Trophoblast cell (in vitro differentiated cells and primary cell): ENCODE measurements around the gene APCDD1L.

Experiments
- DNase-seq, 2 donors: peaks; one replicate each; pipeline ENCODE4 v3.0.0-alpha.2; 2016
- H2AFZ ChIP-seq: 2 replicates; pipeline ENCODE4 v1.6.1; 2013; ENCODE audit warnings: low read length, moderate library complexity, mild to moderate bottlenecking; ENCODE audit not compliant: insufficient read depth, poor library complexity
- H2AK5ac ChIP-seq: 2 replicates; pipeline ENCODE4 v1.6.1; 2013; ENCODE audit warnings: mild to moderate bottlenecking, low read length
- H2BK120ac ChIP-seq: 2 replicates; pipeline ENCODE4 v1.6.1; 2013; ENCODE audit warnings: low read length, mild to moderate bottlenecking, moderate library complexity; ENCODE audit not compliant: insufficient read depth, poor library complexity
- H2BK12ac ChIP-seq: 2 replicates; pipeline ENCODE4 v1.6.1; 2013; ENCODE audit warnings: mild to moderate bottlenecking, low read length, moderate library complexity
- H2BK5ac ChIP-seq: 2 replicates; pipeline ENCODE4 v1.6.1; 2013; ENCODE audit warnings: low read length, low read depth, moderate library complexity, mild to moderate bottlenecking; ENCODE audit not compliant: poor library complexity
- H3K14ac ChIP-seq: 2 replicates; pipeline ENCODE4 v1.6.1; 2013; ENCODE audit warnings: mild to moderate bottlenecking, low read length
- H3K18ac ChIP-seq: 2 replicates; pipeline ENCODE4 v1.6.1; 2013; ENCODE audit warnings: mild to moderate bottlenecking, low read length
- H3K23ac ChIP-seq: 2 replicates; pipeline ENCODE4 v1.6.1; 2013; ENCODE audit warnings: low read length
- H3K27ac ChIP-seq: 2 replicates; pipeline ENCODE4 v1.5.1; 2013; ENCODE audit warnings: low read depth, mild to moderate bottlenecking, inconsistent platforms, low read length, moderate library complexity
- H3K27me3 ChIP-seq: 2 replicates; pipeline ENCODE4 v1.6.1; 2013; ENCODE audit warnings: inconsistent platforms, mild to moderate bottlenecking, low read length, moderate library complexity; ENCODE audit not compliant: insufficient read depth
- H3K36me3 ChIP-seq, 2 experiments: 1 replicate in 1 of 2; 2 replicates in 1 of 2; pipeline ENCODE4 v1.6.1; 2013; ENCODE audit warnings: low read length in 2 of 2, mild to moderate bottlenecking in 2 of 2, moderate library complexity in 1 of 2; ENCODE audit not compliant: insufficient read depth in 2 of 2, control insufficient read depth in 1 of 2
- H3K4ac ChIP-seq: 2 replicates; pipeline ENCODE4 v1.6.1; 2013; ENCODE audit warnings: low read depth, mild to moderate bottlenecking, low read length, moderate library complexity
- H3K4me1 ChIP-seq, 2 experiments: 1 replicate in 1 of 2; 2 replicates in 1 of 2; pipeline ENCODE4 v1.6.1; 2013; ENCODE audit warnings: low read length in 2 of 2, mild to moderate bottlenecking in 2 of 2, moderate library complexity in 1 of 2; ENCODE audit not compliant: insufficient read depth in 2 of 2, control insufficient read depth in 1 of 2
- H3K4me2 ChIP-seq: 2 replicates; pipeline ENCODE4 v1.6.1; 2013; ENCODE audit warnings: inconsistent platforms, mild to moderate bottlenecking, low read length, moderate library complexity
- H3K4me3 ChIP-seq: 2 replicates; pipeline ENCODE4 v1.5.1; 2013; ENCODE audit warnings: mild to moderate bottlenecking, low read depth, low read length, inconsistent platforms
- H3K79me1 ChIP-seq: one replicate; pipeline ENCODE4 v1.6.1; 2013; ENCODE audit warnings: low read length
- H3K79me2 ChIP-seq: 2 replicates; pipeline ENCODE4 v1.6.1; 2013; ENCODE audit warnings: low read length, mild to moderate bottlenecking; ENCODE audit not compliant: control insufficient read depth, insufficient read depth, poor library complexity
- H3K9ac ChIP-seq: 2 replicates; pipeline ENCODE4 v1.6.1; 2013; ENCODE audit warnings: mild to moderate bottlenecking, low read length
- H3K9me3 ChIP-seq: 2 replicates; pipeline ENCODE4 v1.6.1; 2013; ENCODE audit warnings: low read depth, mild to moderate bottlenecking, control low read depth, inconsistent platforms, low read length; ENCODE audit not compliant: insufficient read depth
- H4K12ac ChIP-seq: 2 replicates; pipeline ENCODE4 v1.6.1; 2013; ENCODE audit warnings: low read depth, mild to moderate bottlenecking, low read length, moderate library complexity
- H4K8ac ChIP-seq: 2 replicates; pipeline ENCODE4 v1.6.1; 2013; ENCODE audit warnings: low read depth, mild to moderate bottlenecking, low read length, moderate library complexity
- H4K91ac ChIP-seq: one replicate; pipeline ENCODE4 v1.6.1; 2013; ENCODE audit warnings: low read depth, mild to moderate bottlenecking, low read length, moderate library complexity
- WGBS: extraction: QIAGEN DNeasy Blood & Tissue Kit; methylation state at CpG from one replicate; pipeline ENCODE4 v1.1.7; 2013; ENCODE audit warnings: missing lambda C conversion rate; ENCODE audit not compliant: insufficient read length, insufficient coverage; ENCODE audit errors: extremely low coverage; 5-methylcytosine and 5-hydroxymethylcytosine counted together

APCDD1L gene

DNA sequence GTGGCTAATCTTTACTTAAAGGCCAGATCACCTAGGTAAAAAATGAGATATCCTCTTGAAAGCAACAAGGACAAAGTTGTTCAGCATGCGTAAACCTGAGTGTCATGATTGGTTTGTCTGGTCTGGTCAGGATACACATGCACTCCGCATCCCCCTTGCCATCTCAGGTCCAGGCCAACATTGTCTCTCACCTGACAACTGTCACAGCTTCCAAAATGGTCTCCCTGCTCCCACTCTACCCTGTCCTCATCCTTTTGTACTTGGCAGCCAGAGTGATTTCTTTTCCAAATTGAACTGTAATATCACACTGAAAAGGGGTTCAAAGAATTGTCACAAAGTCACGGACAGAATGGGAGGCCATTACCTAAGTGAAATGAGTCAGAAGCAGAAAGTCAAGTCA is 21.1 kb upstream of the APCDD1L start:
- Histone ChIP-seq H3K4ac (no peak overlapping the region), H2AFZ (no peak overlapping the region), H3K14ac (no peak overlapping the region), H3K27ac (no peak overlapping the region), H2BK12ac (no peak overlapping the region), H3K27me3 (no peaks in the 10 kb centered on the region), H2BK5ac (no peak overlapping the region), H3K9me3 (no peaks in the 10 kb centered on the region), H3K79me2 (no peaks in the 10 kb centered on the region), H2BK120ac (no peak overlapping the region), H4K12ac (no peak overlapping the region), H3K36me3 (no peaks in the 10 kb centered on the region), H3K18ac (no peak overlapping the region), H3K79me1 (no peaks in the 10 kb centered on the region), H3K4me1 (no peaks in the 10 kb centered on the region), H3K4me2 (no peak overlapping the region), H3K4me3 (no peak overlapping the region), H4K91ac (no peak overlapping the region), H3K23ac (no peak overlapping the region), H2AK5ac (no peak overlapping the region), H3K9ac (no peak overlapping the region), H4K8ac (no peak overlapping the region)
- no peak for DNase-seq
- WGBS: no CpG with 5 or more reads among the region's 3 CpGs

DNA sequence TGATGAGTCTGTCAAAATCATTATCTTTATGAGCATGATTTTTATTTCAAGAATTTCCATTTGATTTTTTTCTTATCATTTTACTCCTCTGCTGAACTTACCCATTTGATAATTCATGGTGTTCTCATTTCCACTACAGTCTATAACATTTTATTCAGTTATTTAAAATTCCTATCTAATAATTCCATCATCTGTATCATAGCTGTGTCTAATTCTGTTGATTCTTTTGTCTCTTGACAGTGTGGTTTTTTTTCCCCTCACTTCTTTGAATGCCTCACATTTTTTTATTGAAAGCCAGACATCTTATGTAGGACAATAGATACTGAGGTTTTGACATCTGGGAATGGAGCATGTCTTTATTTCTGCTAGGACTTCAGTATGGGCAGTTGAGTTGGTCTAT is 16.5 kb upstream of the APCDD1L start:
- no peak overlapping the region for H2BK12ac ChIP-seq
- no peak overlapping the region for H2AK5ac ChIP-seq
- no peak overlapping the region for H3K14ac ChIP-seq
- no peaks in the 10 kb centered on the region for H3K27me3 ChIP-seq
- no peak overlapping the region for H4K8ac ChIP-seq
- H3K36me3 ChIP-seq: no peaks in the 10 kb centered on the region
- no peak overlapping the region for H3K27ac ChIP-seq
- no peak overlapping the region for H2BK5ac ChIP-seq
- H3K4me3 ChIP-seq: no peak overlapping the region
- H3K79me2 ChIP-seq: no peaks in the 10 kb centered on the region
- no peak overlapping the region for H2BK120ac ChIP-seq
- H3K23ac ChIP-seq: no peak overlapping the region
- DNase-seq: no peak
- H3K4ac ChIP-seq: no peak overlapping the region
- no peak overlapping the region for H3K9ac ChIP-seq
- no peaks in the 10 kb centered on the region for H3K9me3 ChIP-seq
- no peak overlapping the region for H2AFZ ChIP-seq
- H3K4me2 ChIP-seq: no peak overlapping the region
- H3K4me1 ChIP-seq: no peaks in the 10 kb centered on the region
- H4K91ac ChIP-seq: no peak overlapping the region
- H4K12ac ChIP-seq: no peak overlapping the region
- H3K18ac ChIP-seq: no peak overlapping the region
- no peaks in the 10 kb centered on the region for H3K79me1 ChIP-seq

DNA sequence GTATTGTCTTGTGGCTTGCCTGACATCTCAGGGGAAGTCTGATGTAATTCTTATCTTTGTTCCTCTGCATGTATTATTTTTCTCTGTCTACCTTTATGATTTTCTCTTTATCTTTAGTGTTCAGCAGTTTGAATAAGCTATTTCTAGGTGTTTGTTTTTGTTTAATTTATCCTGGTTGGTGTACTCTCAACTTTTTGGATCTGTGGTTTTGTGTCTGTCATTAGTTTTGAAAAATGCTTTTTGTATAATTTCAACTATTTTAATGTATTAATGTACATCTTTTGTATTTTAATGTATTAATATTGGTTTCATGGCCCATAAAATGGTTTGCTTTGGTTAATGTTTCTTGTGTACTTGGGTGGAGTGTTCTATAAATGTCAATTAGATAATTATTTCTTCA is 15.9 kb upstream of the APCDD1L start:
- no peak for DNase-seq
- Histone ChIP-seq H3K79me2 (no peaks in the 10 kb centered on the region), H3K4me3 (no peak overlapping the region), H2AFZ (no peak overlapping the region), H3K4me1 (no peaks in the 10 kb centered on the region), H3K79me1 (no peaks in the 10 kb centered on the region), H3K36me3 (no peaks in the 10 kb centered on the region), H3K4me2 (no peak overlapping the region), H4K91ac (no peak overlapping the region), H3K27me3 (no peaks in the 10 kb centered on the region), H2BK120ac (no peak overlapping the region), H3K9ac (no peak overlapping the region), H3K4ac (no peak overlapping the region), H4K12ac (no peak overlapping the region), H3K27ac (no peak overlapping the region), H3K14ac (no peak overlapping the region), H2BK5ac (no peak overlapping the region), H3K23ac (no peak overlapping the region), H2AK5ac (no peak overlapping the region), H3K18ac (no peak overlapping the region), H3K9me3 (no peaks in the 10 kb centered on the region), H4K8ac (no peak overlapping the region), H2BK12ac (no peak overlapping the region)

DNA sequence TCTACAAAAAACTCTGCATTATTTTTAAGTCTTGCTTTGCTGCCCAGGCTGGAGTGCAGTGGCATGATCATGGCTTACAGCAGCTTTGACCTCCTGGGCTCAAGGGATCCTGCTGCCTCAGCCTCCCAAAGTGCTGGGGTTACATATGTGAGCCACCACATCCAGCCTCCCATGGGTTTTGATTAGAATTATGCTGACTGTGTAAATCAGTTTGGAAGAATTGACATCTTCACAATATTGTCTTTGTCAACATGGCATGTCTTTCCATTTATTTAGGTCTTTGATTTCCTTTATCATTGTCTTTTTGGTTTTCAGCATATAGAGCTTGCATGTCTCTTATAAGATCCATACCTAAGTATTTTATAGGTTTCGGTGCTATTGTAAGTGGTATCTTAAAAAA is 13.2 kb upstream of the APCDD1L start:
- H2BK12ac ChIP-seq: no peak overlapping the region
- no peak overlapping the region for H3K4me3 ChIP-seq
- no peaks in the 10 kb centered on the region for H3K79me2 ChIP-seq
- H4K12ac ChIP-seq: no peak overlapping the region
- no peaks in the 10 kb centered on the region for H3K27me3 ChIP-seq
- no peak overlapping the region for H4K8ac ChIP-seq
- no peak overlapping the region for H3K18ac ChIP-seq
- no peaks in the 10 kb centered on the region for H3K79me1 ChIP-seq
- H3K14ac ChIP-seq: no peak overlapping the region
- peaks cover 10% of the 10 kb centered on the region for H3K9me3 ChIP-seq
- H3K36me3 ChIP-seq: no peaks in the 10 kb centered on the region
- H4K91ac ChIP-seq: no peak overlapping the region
- H3K9ac ChIP-seq: no peak overlapping the region
- H3K4me2 ChIP-seq: no peak overlapping the region
- no peak overlapping the region for H3K27ac ChIP-seq
- H2AK5ac ChIP-seq: no peak overlapping the region
- H3K4ac ChIP-seq: no peak overlapping the region
- H3K4me1 ChIP-seq: no peaks in the 10 kb centered on the region
- no peak overlapping the region for H2BK120ac ChIP-seq
- H2AFZ ChIP-seq: no peak overlapping the region
- H3K23ac ChIP-seq: no peak overlapping the region
- no peak for DNase-seq
- no peak overlapping the region for H2BK5ac ChIP-seq
- WGBS: no CpG with 5 or more reads among the region's 1 CpG

DNA sequence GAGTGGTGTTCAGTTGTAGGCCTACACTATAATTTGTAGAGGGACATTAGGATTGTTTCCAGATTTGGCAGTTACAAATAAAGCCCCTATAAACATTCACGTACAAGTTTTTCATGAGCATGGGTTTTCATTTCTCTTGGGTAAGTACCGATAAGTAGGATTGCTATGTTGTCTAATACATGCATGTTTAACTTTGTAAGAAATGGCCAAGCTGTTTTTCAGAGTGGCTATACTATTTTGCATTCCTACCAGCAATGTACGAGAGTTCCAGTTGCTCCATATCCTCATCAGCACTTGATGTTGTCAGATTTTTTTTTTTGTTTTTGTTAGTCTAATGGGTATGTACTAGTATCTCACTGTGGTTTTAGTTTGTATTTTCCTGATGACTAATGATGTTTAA is 11.2 kb upstream of the APCDD1L start:
- no peak overlapping the region for H3K23ac ChIP-seq
- no peak overlapping the region for H4K91ac ChIP-seq
- peaks cover 10% of the 10 kb centered on the region for H3K9me3 ChIP-seq
- no peak for DNase-seq
- no peaks in the 10 kb centered on the region for H3K27me3 ChIP-seq
- no peak overlapping the region for H4K8ac ChIP-seq
- H3K4me2 ChIP-seq: no peak overlapping the region
- no CpG with 5 or more reads among the region's 3 CpGs for WGBS
- no peaks in the 10 kb centered on the region for H3K79me1 ChIP-seq
- H4K12ac ChIP-seq: no peak overlapping the region
- no peak overlapping the region for H2AK5ac ChIP-seq
- no peak overlapping the region for H3K4ac ChIP-seq
- H3K79me2 ChIP-seq: no peaks in the 10 kb centered on the region
- no peak overlapping the region for H3K27ac ChIP-seq
- H2BK5ac ChIP-seq: no peak overlapping the region
- no peak overlapping the region for H2BK12ac ChIP-seq
- H3K9ac ChIP-seq: no peak overlapping the region
- H2AFZ ChIP-seq: no peak overlapping the region
- no peak overlapping the region for H3K4me3 ChIP-seq
- H3K14ac ChIP-seq: no peak overlapping the region
- H3K18ac ChIP-seq: no peak overlapping the region
- no peaks in the 10 kb centered on the region for H3K36me3 ChIP-seq
- H2BK120ac ChIP-seq: no peak overlapping the region
- H3K4me1 ChIP-seq: no peaks in the 10 kb centered on the region
